GM12878 (cell line): ENCODE results near the gene CMYA5. TPM values are rescaled to one million over a fixed set of nuclear protein-coding genes. Genes with fewer than 3 reads are reported as not detected.

ENCODE experiments used
- ATAC-seq: fragments of 200-7000 bp; cut with Tn5 transposase; 3 replicates; pipeline ENCODE4 v1.9.1; 2020; ENCODE audit warnings: mild to moderate bottlenecking, moderate library complexity
- BruUV-seq: library from RNA; stranded (reverse); fragments of 400-500 nt; replicated peaks from 2 replicates; lab custom pipeline; 2021; lab: Mats Ljungman, UMichigan
- CTCF ChIA-PET: fragments of 300-600 bp; sonication (Branson Sonifier 250); formaldehyde crosslinking; extraction: SDS; loops from one replicate; lab custom pipeline; 2021; ENCODE audit warnings: inconsistent platforms; lab: Yijun Ruan, JAX
- POLR2A ChIA-PET: fragments of 350-600 bp; formaldehyde crosslinking; extraction: SDS; loops from one replicate; lab custom pipeline; 2021; ENCODE audit warnings: inconsistent platforms; lab: Charles Lee
- RAD21 ChIA-PET: fragments of 300-600 bp; sonication (Branson Sonifier 250); formaldehyde crosslinking; loops from one replicate; lab custom pipeline; 2023; ENCODE audit warnings: antibody characterized with exemption; ENCODE audit not compliant: unreplicated experiment; lab: Charles Lee
- SMC1A ChIA-PET: fragments of 300-600 bp; sonication (Branson Sonifier 250); formaldehyde crosslinking; loops from one replicate; lab custom pipeline; 2023; ENCODE audit not compliant: unreplicated experiment, uncharacterized antibody; lab: Charles Lee
- DNase-seq: peaks from one replicate; pipeline ENCODE4 v3.0.0-alpha.2; 2011; ENCODE audit warnings: low read depth, low spot score
- FAIRE-seq: peaks from 3 replicates; lab custom pipeline; 2011; peaks lifted over from hg19 to GRCh38; lab: Jason Lieb, UNC
- H2AFZ ChIP-seq: 2 replicates; pipeline ENCODE4 v1.6.0; 2011; ENCODE audit warnings: low read depth, low read length, control low read depth; ENCODE audit not compliant: control insufficient read depth
- H3K27ac ChIP-seq: 2 replicates; pipeline ENCODE4 v1.5.1; 2011; ENCODE audit warnings: control low read depth; ENCODE audit not compliant: control insufficient read depth, insufficient read depth
- H3K27me3 ChIP-seq, 2 experiments: replicated peaks in 1 of 2; 2 replicates each; pipeline versions ENCODE4 v1.6.0 to v1.6.1; 2011; ENCODE audit warnings: low read length in 1 of 2; ENCODE audit not compliant: control insufficient read depth in 2 of 2, insufficient read depth in 2 of 2
- H3K36me3 ChIP-seq, 2 experiments: 2 replicates each; pipeline ENCODE4 v1.5.1; 2011; ENCODE audit warnings: low read length in 1 of 2; ENCODE audit not compliant: control insufficient read depth in 2 of 2, insufficient read depth in 2 of 2
- H3K4me1 ChIP-seq: 2 replicates; pipeline ENCODE4 v1.6.1; 2011; ENCODE audit warnings: mild to moderate bottlenecking, low read length, moderate library complexity, mixed read lengths; ENCODE audit not compliant: control insufficient read depth, insufficient read depth
- H3K4me2 ChIP-seq: 2 replicates; pipeline ENCODE4 v1.6.0; 2011; ENCODE audit warnings: control low read depth; ENCODE audit not compliant: control insufficient read depth, insufficient read depth
- H3K4me3 ChIP-seq: fragments of 200-600 bp; sonication (generic); 2 replicates; pipeline ENCODE4 v1.5.1; 2016
- H3K79me2 ChIP-seq: 2 replicates; pipeline ENCODE4 v1.6.0; 2011; ENCODE audit warnings: low read length; ENCODE audit not compliant: control insufficient read depth, insufficient read depth
- H3K9ac ChIP-seq: 2 replicates; pipeline ENCODE4 v1.8.0; 2011; ENCODE audit warnings: low read length, control low read depth, mixed read lengths; ENCODE audit not compliant: control insufficient read depth, insufficient read depth
- H3K9me3 ChIP-seq: replicated peaks from 3 replicates; pipeline ENCODE4 v1.5.1; 2011; ENCODE audit warnings: mild to moderate bottlenecking, low read length; ENCODE audit not compliant: control insufficient read depth, insufficient read depth
- H4K20me1 ChIP-seq: 2 replicates; pipeline ENCODE4 v1.6.0; 2011; ENCODE audit not compliant: control insufficient read depth, insufficient read depth
- BCLAF1 ChIP-seq: fragments of 450-650 bp; IDR thresholded peaks from 2 replicates; pipeline ENCODE4 v1.6.1; 2017; ENCODE audit warnings: antibody characterized with exemption, mild to moderate bottlenecking, moderate library complexity
- IKZF2 ChIP-seq, 2 experiments: fragments of 450-650 bp; IDR thresholded peaks; 2 replicates each; pipeline ENCODE4 v1.6.1; 2017; ENCODE audit warnings: mild to moderate bottlenecking in 2 of 2, moderate library complexity in 2 of 2
- IRF3 ChIP-seq: fragments of 450-650 bp; IDR thresholded peaks from 2 replicates; pipeline ENCODE4 v1.6.1; 2014; ENCODE audit warnings: mild to moderate bottlenecking
- KDM1A ChIP-seq: fragments of 200-600 bp; sonication (generic); IDR thresholded peaks from 2 replicates; pipeline ENCODE4 v1.6.1; 2016; ENCODE audit warnings: borderline replicate concordance
- RELA ChIP-seq: fragments of 450-650 bp; IDR thresholded peaks from 2 replicates; pipeline ENCODE4 v1.8.0; 2014; ENCODE audit warnings: borderline replicate concordance; ENCODE audit not compliant: partially characterized antibody
- WGBS: methylation state at CpG from one replicate; pipeline ENCODE4 v1.1.6; 2016; ENCODE audit warnings: low lambda C conversion rate; ENCODE audit not compliant: insufficient replicate concordance, insufficient coverage; ENCODE audit errors: missing lambda C conversion rate; 5-methylcytosine and 5-hydroxymethylcytosine counted together
- in situ Hi-C: fragments of 300-500 bp; cut with MboI; formaldehyde crosslinking; loops from 9 replicates; pipeline ENCODE4 v1.14.3; 2018; ENCODE audit warnings: mixed read lengths
- intact Hi-C: fragments of 100-400 bp; cut with micrococcal nuclease; formaldehyde crosslinking; loops from one replicate; pipeline ENCODE4 v1.14.2; 2022; ENCODE audit not compliant: unreplicated experiment
- polyA plus RNA-seq, 11 experiments: library from polyadenylated mRNA; depleted of rRNA in 4 of 11; unstranded in 6 of 11; stranded (reverse) in 5 of 11; fragments of >200 nt; fragmentation: Nextera tagmentation in 4 of 11; fragmentation: Illumina TruSeq in 1 of 11; extraction: Ambion mirVana in 4 of 11; extraction: Trizol in 1 of 11; gene quantifications; 1 replicate in 1 of 11; 2 replicates in 10 of 11; pipeline versions ENCODE4 v1.2.1 to v1.2.3, GENCODE V29; 2011 to 2016; ENCODE audit warnings: inconsistent platforms in 2 of 11, missing spikeins in 2 of 11, low read depth in 1 of 11
- total RNA-seq, 4 experiments: library from RNA; depleted of rRNA in 3 of 4; stranded (reverse); fragments of >200 nt in 3 of 4; fragmentation: Illumina TruSeq in 1 of 4; extraction: Trizol in 1 of 4; gene quantifications; 2 replicates each; pipeline versions ENCODE4 v1.2.1 to v1.2.3, GENCODE V29; 2013 to 2021

Gene CMYA5
- total and polyA plus RNA-seq, 10 of the 15 experiments (the other 5 are each of a cell fraction or from before 2014, with no cell fraction given): 0.01 to 0.34 (median 0.16) TPM; not detected in 1

DNA sequence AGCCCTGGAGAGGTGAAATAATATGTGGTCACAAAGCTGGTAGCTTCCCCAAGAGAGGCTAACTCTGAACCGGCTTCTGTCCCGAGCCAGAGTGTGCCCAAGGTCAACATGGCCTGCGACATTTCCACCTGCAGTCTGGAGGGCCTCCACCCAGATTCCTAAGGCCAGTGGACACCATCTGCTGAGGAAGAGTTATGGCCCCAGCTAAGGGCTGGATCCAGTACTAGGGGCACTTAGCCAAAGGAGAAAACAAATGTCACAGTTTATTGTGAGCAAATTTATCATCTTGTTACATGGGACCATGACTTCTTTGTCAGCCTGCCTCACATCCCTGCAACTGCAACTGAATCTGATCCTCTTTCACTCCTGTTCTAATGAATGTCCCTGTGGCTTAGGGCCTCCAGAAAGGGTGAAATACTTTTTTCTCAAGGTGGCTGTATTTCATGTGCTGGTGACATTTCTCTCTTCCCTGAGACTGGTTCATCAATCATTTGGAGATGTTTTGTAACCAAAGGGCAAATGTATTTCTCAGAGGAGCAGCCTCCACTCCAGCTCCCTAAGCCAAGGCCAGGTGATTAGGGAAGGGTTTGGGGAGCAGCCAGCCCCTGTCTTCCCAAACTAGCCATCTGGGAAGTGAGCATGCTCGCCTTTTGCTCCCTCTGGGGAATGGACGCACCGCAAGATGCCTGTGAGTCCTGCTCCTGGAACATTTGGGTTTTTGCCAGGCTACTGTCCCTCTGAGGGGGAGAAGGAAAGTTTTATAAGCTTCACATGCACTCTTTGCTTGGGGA is 148.3 kb downstream of the CMYA5 start:
- no TSS peak for BruUV-seq
- intact Hi-C loops: no loop called here
- CTCF ChIA-PET: interaction anchor here (1.1 kb wide), 2 partner anchors 15 to 18 kb away, joined by 3 to 5 read pairs; no protein-coding TSS in a partner anchor

More for the DNA sequence above, 148.3 kb downstream of the CMYA5 start:
- H3K27me3 ChIP-seq: no peaks in the 10 kb centered on the region; a peak in 1 of 4 replicates
- no peaks in the 10 kb centered on the region for H3K4me1 ChIP-seq
- no peak for DNase-seq
- H3K4me3 ChIP-seq: no peak overlapping the region
- in situ Hi-C loops: no loop called here
- WGBS: 78% methylated on average over 6 of the region's 6 CpGs
- H4K20me1 ChIP-seq: no peaks in the 10 kb centered on the region
- no peaks in the 10 kb centered on the region for H3K9me3 ChIP-seq
- H3K36me3 ChIP-seq: no peaks in the 10 kb centered on the region
- no peak overlapping the region for H3K27ac ChIP-seq
- no peaks in the 10 kb centered on the region for H3K79me2 ChIP-seq
- FAIRE-seq: no peak
- RAD21 ChIA-PET: no interaction called here
- no peak overlapping the region for H3K4me2 ChIP-seq
- no peak overlapping the region for H2AFZ ChIP-seq
- TF ChIP-seq IKZF2 (IDR thresholded peaks at IDR 0.05) (no peak), RELA (no peak), IRF3 (no peak), KDM1A (no peak), BCLAF1 (no peak)
- no peak overlapping the region for H3K9ac ChIP-seq
- POLR2A ChIA-PET: no interaction called here
- ATAC-seq: no peak
- SMC1A ChIA-PET: no interaction called here
